Measurements from ENCODE around the gene RAD51B.
"Not testable (repeated sequence)": the region's sequence is repeated elsewhere in the genome, so short reads cannot be mapped to it uniquely, and the experiment has no call there.

The RAD51B gene

DNA sequence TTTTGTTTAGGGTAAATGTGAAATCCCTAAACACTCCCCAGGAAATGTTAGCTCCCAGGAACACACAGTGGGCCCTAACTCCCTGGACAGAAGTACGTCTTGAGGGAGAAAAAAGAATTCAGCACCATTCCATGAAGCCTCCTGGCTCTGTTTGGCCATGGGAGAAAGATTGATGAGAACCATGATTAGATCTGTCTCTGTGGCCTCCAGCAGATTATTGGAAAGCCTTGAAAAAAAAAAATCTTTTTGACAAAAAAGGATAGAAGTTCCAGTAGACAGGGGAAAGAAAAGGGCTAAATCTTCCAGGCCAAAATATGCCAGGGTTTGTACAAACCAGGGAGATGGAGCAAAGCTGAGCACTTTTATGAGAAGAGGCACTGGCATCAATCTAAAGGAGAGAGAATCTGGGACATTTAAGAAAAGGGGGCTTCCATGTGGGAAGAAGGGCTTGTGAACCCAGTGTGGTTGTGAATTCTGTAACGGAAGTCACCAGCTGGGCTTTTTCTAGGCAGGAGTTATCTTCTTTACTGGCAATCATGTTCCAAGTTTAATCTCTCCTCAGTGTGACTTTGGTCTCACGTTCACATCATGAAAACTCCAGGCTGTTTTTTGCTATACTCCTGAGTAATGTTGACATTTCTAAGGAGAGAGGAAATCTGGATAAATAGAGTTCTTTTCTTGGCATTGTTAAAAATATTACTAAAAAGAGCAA is 426.7 kb downstream of the RAD51B start:
- DNase-seq (ENCODE audit: low read depth in 1 of 2, low spot score in 1 of 2): no peak

DNA sequence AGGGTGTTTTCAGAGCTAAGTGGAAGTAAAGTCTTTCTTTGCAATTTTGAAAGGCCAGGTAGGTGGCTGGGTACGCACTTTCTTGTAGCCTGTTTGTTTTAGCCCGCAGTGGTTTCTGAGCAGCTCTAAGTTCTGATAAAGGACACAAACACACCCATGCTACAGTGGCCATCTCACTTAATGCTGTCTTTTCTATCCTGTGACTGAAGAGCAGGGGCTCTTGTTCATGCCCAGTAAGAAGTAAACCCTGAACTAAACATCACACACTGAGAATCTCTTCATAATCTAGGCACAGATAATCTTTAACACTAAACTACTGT is 427.2 kb downstream of the RAD51B start:
- DNase-seq (ENCODE audit: low read depth in 1 of 2, low spot score in 1 of 2): no peak

DNA sequence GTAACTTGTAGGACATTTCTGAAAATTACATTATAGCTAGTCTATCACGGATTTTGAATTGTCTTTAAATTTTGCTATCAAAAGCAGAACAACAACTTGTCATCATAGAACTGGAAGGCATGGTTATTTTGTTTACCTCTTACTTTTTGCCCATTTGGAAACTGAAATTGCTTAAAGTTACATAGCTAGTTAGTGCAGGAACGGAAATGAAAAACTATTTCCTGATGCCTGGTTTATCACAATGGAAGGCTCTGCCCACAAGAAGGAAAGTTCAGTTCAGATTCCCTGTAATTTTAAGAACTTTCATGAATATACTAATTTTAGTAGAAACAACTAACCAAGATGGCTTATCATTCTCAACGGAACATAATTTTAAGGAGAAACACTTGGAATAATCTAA is 427.7 kb downstream of the RAD51B start:
- no peak for DNase-seq (ENCODE audit: low read depth in 1 of 2, low spot score in 1 of 2)

DNA sequence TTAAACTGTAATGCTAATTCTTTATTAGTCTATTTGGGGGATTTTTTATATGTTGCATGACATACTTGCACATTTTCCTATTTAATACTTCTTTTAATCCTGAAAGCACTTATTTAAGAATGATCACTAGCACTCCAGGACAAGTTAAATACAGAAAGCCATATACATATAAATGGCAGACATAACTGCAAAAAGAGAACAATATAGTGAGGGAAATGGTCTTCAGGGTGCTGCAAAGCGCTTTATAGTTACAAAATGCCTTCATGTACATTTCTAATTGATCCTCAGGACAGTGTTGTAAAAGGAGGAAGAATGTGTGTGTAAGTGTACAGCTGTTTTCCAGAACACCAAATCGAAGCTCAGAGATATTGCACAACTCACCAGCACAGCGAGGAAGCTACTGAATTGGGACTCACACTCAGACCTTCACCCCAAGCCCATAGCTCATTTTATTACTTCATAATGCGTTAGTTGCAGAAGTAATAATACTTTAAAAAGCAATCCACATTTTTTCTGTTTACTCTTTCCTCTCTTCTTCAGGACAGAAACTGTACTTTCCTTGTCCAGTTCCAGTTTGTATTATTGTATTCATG is 428.2 kb downstream of the RAD51B start:
- no peak for DNase-seq (ENCODE audit: low read depth in 1 of 2, low spot score in 1 of 2)

DNA sequence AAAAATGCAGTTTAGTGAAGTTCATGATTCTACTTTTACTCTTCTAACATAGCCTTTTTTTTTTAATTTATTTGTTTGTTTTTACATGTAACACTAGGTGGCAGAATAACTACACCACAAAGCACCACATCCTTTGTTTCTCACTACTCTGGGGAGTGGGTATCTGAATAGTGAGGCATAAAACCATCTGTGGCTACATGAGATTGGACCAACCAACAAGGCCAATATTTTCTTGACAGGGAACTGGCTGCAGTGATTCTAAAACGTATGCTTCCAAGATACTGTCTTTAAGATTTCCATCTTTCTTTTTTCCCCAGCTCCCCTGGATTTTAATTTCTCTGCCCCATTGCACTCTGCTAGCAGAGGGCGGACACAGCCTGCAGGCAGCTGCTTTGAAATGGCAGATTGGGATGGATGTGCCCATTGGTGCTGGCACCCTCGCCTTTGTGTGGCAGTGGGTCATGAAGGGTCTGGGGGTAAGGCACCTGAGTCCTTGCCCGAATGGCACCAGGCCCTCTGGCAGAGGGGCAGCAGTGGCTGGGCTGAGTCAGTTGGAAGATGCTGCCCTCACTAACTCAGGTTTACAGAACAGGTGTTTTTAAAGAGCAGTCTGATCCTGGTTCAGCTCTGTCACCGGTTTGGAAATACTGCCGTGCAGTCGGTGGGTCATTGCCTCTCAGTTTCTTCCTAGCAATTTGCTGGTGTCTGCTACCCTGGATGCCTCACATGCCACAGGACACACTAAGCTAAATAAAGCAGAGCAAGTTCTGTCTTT is 429.1 kb downstream of the RAD51B start:
- no peak for DNase-seq (ENCODE audit: low read depth in 1 of 2, low spot score in 1 of 2)

DNA sequence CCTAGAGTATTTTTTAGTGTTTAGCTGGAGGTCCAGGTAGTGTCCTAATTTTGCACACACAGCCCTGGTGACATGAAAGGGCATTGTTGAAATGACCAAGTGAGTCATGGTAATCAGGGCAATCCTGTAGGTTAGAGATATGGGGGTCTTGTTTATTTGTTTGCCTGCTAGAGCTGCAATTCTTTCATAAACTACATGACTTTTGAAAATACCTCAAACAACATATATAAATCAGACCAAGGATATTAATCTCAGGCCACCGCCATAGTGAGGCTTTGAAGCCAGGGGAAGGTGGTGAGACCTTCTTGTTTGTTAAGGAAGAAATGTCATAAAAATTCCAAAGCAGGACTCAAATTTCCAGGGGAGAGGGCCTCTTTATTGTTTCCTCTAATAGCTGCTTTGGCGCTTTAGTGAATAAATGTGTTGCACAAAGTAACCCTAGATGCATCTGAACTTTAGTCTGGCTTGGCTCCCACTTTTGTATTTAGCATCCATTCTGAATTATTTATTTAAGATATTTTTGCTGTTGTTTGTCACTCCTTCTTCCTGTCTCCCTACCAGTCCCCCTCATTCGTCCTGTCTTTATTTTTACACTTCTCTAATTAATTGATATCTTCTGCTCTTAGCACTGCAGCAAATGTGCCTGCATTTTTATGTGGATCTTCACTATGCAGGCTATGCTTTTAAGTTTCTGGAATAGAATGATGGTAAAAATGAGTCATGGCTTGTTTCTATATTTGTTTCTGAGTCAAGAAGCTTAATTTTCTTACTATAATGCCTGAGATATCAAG is 430.3 kb downstream of the RAD51B start:
- DNase-seq (ENCODE audit: low read depth in 1 of 2, low spot score in 1 of 2): no peak

DNA sequence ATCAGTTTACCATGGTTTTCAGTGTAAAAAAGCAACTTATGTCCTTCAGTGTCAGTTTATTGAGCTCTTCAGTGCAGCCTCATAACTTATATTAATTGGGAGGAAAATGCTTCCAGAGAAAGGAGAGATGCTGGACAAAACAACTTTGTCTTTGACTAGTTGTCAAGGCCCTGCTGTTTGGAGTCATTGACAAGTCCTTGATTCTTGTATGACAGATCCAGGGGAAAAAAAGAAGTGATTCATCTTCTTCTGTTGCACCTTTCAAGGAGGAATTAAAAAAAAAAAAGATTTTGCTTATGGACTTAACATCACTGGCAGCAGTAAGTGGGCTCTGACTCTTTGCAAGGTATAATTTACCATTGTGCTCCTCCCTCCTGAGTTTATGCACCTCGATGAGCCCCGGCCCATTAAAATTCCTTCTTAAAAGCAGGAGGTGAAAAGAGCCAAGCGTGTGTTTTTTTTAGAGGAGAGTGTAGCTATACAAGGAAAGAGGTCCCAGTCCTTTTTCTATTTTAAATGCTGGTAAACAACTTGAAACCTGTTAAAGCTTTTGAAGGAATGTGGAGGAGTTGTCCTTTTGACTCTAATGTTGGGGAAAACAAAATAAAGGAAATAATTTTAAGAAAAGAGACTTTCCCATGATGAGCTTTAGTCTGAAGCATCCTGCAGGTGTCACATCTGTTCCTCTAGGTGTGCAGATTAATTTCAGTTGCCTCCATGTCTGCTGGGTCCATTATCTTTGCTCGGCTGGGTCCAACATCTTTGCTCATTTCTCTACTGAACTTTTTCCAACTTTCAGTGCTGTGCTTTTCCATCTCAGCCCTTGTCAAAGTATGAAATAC is 431.6 kb downstream of the RAD51B start:
- DNase-seq (ENCODE audit: low read depth in 1 of 2, low spot score in 1 of 2): no peak

DNA sequence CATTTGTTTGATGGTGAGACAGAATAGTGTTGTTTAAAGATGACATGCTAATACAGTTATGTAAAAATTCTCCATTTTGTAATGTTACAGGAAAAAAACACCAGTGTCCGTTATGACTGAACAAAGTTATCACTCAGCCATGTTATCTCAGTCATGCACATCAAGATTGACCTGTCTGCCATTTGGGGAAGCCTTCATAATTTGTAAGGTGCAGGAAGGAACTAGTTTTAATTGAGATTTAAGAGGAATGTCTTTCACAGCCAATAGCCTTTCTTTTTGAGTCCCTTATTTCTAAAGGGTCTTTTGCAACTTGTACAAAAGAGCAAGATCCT is 432.2 kb downstream of the RAD51B start:
- no peak for DNase-seq (ENCODE audit: low read depth in 1 of 2, low spot score in 1 of 2)

DNA sequence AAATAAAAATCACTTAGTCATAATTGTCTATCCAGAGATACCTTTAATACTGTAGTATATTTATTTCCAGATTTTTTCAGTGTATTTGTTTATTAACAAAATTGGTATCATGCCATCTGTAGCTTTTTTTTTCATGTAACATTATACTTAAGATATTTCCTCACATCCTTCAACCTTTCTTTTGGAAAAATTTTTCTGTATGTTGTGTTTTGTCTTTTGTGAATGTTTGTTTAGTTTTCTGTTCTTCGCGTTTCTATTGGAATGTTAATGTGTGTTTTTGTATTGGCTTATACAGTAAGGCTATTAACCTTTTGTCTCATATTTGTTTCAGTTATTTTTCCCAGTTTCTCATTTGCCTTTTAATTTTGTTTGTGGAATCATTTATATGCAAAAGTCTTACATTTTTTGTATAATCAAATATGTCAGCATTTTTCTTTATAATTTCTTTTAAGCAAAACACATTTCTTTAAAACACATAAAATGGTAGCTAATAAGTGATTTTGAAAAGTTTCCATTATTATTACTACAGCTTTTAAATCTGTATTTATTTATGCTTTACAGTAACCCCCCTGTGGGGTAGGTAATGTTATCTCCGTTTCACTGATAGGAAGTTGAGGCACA is 433.7 kb downstream of the RAD51B start:
- no peak for DNase-seq (ENCODE audit: low read depth in 1 of 2, low spot score in 1 of 2)

DNA sequence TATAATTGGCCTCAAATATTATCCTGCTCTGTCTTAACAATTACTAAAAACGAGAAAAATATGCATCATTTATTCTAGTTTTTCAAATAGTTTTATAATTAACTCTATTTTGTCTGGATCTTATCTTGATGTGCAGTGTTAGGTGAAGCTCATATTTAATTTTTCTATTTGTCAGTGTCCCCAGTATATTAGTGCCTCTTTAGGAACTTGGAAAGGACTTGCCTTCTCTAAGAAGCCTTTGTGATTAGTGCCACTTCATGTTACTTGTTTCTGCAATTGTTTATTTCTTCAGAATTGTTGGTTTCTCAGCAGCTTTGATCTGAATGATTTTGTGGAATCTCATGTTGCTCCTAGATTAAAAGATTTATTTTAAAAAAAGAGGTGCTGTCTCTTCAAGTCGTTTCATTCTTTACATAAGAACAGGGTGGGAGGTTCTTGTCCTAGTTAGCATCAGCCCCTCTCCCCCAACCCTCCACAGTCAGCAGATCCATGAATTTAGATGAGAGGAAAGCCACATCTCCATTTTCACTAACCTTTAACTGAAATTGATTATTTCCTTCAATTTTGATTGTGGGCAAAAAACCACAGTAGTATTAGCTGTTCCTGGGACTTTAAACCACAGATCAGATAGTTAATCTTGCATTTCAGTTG is 434.4 kb downstream of the RAD51B start:
- DNase-seq (ENCODE audit: low read depth in 1 of 2, low spot score in 1 of 2): no peak

DNA sequence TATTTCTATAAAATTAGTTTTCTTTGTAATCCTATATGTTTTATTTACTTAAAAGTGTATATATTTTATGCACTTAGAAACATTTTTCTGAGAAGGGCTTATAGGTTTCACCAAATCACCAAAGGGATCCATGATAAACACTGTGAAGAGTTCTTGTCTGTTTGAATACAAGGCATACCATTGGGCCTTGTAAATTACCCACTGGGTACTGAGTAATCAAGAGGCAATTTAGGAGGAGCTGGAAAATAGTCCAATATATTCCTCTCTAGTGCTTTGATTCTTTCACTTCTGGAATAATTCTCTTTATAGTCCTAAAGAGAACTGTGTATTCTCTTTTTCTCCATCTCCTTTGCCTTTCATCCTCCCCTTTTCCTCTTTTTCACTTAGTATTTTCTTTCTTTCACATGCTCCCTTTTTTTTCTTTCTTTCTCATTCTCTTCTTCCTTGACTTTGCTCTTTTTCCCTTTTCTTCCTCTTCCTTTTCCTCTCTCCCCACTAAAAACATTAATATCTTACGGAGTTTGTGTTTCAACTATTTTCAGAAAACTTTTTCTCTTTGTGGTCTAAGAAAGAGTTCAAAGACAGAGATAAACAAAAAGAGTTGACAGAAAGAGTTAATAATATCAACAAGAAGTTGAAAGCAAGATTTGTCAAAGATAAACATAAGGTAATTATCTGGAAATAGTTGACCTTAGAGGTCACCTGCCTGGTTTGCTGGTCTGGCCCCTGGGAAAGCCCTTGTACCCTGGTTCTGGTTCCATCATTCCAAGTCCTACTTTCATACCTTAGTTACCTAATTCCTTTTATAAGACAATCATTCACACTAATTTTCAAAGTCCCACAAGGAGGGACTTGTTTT is 435.3 kb downstream of the RAD51B start:
- no peak for DNase-seq (ENCODE audit: low read depth in 1 of 2, low spot score in 1 of 2)

DNA sequence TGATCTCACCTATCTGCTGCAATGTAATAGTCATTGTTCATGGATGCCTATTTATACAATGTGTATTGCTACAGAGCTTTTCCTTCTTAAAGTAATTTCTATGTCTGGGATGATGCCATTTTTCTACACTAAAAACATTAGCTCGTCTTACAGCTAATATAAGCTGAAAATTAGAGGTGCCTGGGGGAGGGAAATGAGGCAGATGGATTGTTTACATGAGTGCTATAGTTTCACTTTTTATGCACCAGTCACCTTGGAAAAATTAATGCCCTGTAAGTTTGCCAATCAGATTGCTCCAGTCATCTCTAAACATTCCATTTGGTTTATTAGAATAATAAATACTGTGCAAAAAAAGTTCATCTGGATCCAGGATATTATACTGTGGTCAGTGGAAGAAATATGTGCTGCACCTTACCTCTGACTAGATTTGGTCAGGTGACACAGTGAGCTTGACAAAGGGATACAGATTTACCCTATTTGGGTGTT is 436.2 kb downstream of the RAD51B start:
- DNase-seq (ENCODE audit: low read depth in 1 of 2, low spot score in 1 of 2): no peak

DNA sequence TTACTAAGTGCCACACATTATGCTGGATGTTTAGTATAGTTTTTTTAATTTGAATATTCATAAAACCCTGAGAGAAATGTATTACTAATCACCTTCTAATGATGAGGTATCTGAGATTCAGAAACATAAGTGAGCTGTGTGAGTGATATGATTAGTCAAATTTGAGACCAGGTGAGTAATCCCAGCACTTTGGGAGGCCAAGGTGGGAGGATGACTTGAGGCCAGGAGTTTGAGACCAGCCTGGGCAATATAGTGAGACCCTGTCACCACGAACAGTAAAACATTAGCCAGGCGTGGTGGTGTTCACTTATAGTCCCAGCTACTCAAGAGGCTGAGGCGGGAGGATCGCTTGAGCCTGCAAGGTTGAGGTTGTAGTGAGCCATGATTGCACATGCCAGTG is 438.4 kb downstream of the RAD51B start:
- no peak for DNase-seq (ENCODE audit: low read depth in 1 of 2, low spot score in 1 of 2)

DNA sequence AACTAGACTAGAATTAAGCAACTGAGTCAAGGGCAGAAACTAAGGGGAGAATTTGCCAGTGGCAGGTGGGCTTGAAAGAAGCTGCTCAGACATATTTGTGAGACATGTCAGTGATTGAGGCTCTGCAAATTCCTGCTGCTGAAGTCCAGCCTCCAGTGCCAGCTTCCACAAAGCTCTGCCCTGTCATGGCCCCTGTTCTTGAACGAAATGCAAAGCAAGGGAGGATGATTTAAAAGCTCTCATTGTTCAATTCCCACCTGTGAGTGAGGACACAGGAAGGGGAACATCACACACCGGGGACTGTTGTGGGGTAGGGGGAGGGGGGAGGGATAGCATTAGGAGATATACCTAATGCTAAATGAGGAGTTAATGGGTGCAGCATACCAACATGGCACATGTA is 439.4 kb downstream of the RAD51B start:
- not testable (repeated sequence) for DNase-seq (ENCODE audit: low read depth in 1 of 2, low spot score in 1 of 2)

DNA sequence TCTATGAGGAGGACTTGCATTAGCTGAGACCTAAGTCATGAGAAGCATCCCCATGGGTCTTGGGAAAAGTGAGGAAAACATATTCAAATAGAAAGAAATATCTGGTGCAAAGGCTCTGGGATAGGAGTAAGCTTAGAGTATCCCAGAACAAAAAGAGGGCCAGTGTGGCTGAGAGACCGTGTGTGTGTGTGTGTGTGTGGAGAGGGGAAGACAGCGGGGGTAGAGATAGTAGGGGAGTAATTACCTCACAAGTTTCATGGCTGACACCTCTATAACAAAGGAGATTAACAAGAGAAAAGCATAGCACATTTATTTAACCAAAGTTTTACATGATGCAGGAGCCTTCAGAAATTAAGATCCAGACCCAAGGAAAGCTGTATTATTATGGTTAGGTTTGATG is 440.5 kb downstream of the RAD51B start:
- no peak for DNase-seq (ENCODE audit: low read depth in 1 of 2, low spot score in 1 of 2)

DNA sequence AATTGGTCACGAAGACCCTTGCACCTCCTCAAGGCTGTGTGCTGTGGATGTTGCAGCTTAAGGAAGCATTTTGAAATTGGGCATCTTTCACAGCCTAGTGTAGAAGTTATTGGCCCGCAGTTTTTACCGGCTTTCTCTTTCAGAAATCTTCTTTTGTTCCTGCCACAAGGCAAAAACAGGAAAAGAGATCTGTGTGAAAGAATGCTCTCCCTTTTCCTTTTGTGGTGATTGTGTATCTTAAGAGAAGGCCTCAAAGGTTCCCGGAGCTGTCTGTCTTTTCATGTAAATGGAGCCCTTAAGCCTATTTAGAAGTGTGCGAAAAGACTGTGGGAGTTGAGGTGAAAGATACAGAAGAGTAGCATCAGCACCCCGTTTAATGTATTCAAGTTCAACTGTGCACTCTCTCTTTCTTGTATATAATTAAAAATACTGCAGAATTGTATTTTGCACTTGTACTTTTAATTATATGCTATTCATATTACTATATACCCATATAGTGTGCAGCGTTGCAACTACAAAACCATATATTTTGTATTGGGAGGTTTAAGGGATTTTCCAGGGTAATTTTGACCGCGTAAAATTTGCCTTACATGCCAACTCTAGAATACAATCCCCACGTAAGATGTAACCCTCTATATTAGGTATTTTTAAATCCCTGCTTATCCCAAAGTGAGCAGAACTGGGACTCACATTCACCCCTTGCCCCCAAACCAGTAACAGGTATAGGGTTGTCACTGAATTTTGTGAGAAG is 441.7 kb downstream of the RAD51B start:
- no peak for DNase-seq (ENCODE audit: low read depth in 1 of 2, low spot score in 1 of 2)

DNA sequence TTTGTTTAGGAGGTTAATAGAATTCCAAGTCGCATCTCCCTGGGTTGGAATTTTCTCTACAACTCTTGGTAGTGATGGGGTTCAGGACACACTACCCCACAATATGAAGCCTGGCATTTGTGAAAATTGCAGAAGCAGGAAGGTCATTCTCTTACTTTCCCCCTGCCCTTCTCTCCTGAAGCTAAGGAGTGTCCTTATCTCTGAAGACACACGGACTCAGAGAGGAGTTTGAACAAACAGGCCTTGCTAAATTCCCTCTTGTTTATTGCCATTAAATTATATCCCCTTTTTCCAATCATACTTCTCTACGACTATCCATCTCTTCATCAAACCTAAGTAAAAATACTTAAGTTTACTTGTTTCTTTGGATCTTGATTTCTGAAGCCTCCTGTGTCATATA is 443.0 kb downstream of the RAD51B start:
- no peak for DNase-seq (ENCODE audit: low read depth in 1 of 2, low spot score in 1 of 2)

DNA sequence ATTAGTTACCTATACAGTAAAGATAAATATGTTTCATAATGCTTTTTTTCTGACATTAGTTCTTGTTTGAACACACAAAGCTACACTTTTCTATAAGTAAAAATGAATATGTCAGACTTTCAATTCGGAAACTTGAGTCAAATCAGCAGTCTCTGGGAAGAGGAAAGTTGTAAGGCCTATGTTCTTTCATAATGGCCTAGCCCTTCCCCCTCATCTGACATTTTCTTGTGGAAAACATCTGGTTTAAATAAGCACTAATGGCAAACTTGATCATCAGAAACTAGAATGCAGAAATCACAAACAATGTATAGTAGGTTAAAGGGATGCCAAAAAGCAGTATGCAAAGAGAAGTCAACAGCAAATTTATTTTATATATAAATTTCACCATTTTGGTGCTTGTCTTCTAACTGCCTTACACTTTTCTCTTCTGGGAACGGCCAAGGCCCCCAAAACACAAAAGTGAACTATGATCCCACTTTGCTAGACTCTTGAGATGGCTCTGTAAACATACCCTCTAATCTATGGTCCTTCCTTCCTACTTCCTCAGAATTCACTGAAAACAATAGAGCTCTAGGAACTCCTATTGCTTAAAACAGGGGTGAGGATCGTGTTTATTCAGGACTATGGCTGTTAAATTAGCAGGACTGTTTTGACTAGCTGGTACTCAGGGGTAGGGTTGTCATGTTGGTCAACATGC is 444.1 kb downstream of the RAD51B start:
- no peak for DNase-seq (ENCODE audit: low read depth in 1 of 2, low spot score in 1 of 2)
